ENCODE measurements around the gene DDIT3.
"Not testable (repeated sequence)": the region's sequence is repeated elsewhere in the genome, so short reads cannot be mapped to it uniquely, and the experiment has no call there.

Gene DDIT3

DNA sequence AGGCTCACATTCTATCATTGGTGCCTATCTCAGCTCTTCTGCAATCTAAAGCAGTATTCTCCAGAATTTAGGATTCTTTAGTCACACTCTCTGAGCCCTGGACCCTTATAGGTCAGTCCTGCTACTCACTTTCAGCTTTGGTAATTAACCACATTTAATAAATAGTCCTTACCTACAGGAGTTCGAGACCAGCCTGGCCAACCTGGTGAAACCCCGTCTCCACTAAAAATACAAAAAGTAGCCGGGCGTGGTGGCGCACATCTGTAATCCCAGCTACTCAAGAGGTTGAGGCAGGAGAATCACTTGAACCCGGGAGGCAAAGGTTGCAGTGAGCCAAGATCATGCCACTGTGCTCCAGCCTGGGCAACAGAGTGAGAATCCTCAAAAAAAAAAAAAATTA is 6.6 kb downstream of the DDIT3 start:
- not testable (repeated sequence) for DNase-seq (ENCODE audit: low read depth in 1 of 2, low spot score in 1 of 2)

- DNase-seq (ENCODE audit: low read depth in 1 of 2, low spot score in 1 of 2) = no peak
Measured at GRCh38 chr12:57513266-57513665, 7.0 kb downstream of the DDIT3 start.

GRCh38 chr12:57512665-57513064 is 7.6 kb downstream of the DDIT3 start:
- DNase-seq (ENCODE audit: low read depth in 1 of 2, low spot score in 1 of 2) = no peak

DNA sequence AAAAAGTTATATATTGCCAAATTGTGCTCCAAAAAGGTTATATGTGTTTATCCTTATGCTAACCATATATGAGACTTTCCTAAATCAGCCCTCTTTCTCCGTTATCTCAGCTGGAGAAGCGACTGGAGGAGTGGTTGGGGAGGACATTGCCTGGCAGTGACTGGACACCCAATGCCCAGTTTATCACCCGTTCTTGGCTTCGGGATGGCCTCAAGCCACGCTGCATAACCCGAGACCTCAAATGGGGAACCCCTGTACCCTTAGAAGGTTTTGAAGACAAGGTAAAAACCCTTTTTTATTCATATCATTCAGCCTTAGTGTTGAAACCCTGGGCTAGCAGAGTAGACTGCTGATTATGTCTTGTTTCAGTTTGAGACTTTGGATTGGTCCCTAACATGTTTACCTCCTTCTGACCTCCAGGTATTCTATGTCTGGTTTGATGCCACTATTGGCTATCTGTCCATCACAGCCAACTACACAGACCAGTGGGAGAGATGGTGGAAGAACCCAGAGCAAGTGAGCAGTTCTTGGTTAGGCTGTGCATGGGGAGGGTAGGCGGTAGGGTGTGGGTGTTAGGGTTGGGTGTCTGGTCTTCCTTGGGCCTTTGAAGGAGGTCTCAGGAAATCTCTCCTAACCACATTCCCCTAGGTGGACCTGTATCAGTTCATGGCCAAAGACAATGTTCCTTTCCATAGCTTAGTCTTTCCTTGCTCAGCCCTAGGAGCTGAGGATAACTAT is 8.6 kb downstream of the DDIT3 start:
- no peak for DNase-seq (ENCODE audit: low read depth in 1 of 2, low spot score in 1 of 2)

DNA sequence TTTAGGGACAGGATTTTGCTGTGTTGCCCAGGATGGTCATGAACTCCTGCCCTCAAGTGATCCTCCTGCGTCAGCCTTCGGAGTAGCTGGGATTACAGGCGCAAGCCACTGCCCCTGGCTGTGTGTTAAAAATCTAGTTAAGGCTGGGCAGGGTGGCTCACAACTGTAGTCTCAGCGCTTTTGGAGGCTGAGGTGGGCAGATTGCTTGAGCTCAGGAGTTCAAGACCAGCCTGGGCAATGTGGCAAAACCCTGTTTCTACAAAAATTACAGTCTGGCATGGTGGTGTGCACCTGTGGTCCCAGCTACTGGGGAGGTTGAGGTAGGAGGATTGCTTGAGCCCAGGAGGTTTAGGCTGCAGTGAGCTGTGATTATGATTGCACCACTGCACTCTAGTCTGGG is 9.2 kb downstream of the DDIT3 start:
- DNase-seq (ENCODE audit: low read depth in 1 of 2, low spot score in 1 of 2) = no peak

- not testable (repeated sequence) for DNase-seq (ENCODE audit: low read depth in 1 of 2, low spot score in 1 of 2)
Measured at GRCh38 chr12:57507796-57508195, 12.5 kb downstream of the DDIT3 start.

- DNase-seq (ENCODE audit: low read depth in 1 of 2, low spot score in 1 of 2) = not testable (repeated sequence)
Measured at GRCh38 chr12:57506541-57506940, 13.8 kb downstream of the DDIT3 start.

DNA sequence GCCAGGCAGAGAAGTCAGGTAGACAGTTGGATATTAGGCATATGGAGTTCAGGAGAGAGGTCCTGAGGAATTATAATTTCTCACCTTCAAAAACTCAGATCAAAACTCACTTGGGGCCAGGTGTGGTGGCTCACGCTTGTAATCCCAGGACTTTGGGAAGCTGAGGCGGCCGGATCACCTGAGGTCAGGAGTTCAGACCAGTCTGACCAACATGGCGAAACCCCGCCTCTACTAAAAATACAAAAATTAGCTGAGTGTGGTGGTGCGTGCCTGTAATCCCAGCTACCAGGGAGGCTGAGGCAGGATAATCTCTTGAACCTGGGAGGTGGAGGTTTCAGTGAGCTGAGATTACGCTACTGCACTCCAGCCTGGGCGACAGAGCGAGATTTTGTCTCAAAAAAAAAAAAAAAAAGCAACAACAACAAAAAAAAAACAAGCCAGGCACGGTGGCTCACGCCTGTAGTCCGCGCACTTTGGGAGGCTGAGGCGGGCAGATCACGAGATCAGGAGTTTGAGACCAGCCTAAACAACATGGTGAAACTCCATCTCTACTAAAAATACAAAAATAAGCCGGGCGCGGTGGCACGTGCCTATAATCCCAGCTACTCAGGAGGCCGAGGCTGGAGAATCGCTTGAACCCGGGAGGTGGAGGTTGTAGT is 17.9 kb downstream of the DDIT3 start:
- DNase-seq (ENCODE audit: low read depth in 1 of 2, low spot score in 1 of 2) = not testable (repeated sequence)

DNA sequence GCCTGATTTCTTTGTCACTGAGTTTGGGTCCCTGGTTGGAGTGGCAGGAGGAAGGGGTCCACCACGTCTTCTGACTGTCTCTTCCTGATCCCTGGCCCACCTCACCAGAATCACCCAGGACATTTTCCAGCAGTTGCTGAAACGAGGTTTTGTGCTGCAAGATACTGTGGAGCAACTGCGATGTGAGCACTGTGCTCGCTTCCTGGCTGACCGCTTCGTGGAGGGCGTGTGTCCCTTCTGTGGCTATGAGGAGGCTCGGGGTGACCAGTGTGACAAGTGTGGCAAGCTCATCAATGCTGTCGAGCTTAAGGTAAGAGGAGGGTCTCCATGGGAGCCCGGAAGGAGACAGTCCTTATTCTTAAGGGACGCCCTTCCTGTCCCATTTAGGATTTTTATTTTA is 20.1 kb downstream of the DDIT3 start:
- DNase-seq (ENCODE audit: low read depth in 1 of 2, low spot score in 1 of 2) = no peak

GRCh38 chr12:57498571-57498970 is 21.7 kb downstream of the DDIT3 start:
- DNase-seq (ENCODE audit: low read depth in 1 of 2, low spot score in 1 of 2) = no peak

- no peak for DNase-seq (ENCODE audit: low read depth in 1 of 2, low spot score in 1 of 2)
Measured at GRCh38 chr12:57498132-57498502, 22.2 kb downstream of the DDIT3 start.

GRCh38 chr12:57497223-57498131 is 22.8 kb downstream of the DDIT3 start:
- no peak for DNase-seq (ENCODE audit: low read depth in 1 of 2, low spot score in 1 of 2)

DNA sequence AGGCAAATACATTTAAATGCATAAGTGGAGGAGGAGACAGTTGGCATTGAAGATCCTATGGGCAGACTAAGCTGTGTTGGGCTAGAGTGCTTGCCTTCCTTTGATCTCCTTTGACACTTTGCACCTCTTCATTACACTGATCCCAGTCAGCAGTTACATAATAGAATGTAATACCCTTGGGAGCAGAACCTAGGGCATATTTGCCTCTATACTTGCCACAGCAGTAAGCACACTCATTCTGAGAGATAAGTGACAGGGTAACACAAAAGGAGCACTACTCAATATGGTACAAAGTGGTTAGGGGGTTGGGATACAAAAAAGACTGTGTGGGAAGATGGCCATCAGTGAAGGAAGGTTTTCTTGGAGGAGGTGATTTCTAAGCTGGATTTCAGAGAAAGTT is 23.5 kb downstream of the DDIT3 start:
- DNase-seq (ENCODE audit: low read depth in 1 of 2, low spot score in 1 of 2) = no peak

DNA sequence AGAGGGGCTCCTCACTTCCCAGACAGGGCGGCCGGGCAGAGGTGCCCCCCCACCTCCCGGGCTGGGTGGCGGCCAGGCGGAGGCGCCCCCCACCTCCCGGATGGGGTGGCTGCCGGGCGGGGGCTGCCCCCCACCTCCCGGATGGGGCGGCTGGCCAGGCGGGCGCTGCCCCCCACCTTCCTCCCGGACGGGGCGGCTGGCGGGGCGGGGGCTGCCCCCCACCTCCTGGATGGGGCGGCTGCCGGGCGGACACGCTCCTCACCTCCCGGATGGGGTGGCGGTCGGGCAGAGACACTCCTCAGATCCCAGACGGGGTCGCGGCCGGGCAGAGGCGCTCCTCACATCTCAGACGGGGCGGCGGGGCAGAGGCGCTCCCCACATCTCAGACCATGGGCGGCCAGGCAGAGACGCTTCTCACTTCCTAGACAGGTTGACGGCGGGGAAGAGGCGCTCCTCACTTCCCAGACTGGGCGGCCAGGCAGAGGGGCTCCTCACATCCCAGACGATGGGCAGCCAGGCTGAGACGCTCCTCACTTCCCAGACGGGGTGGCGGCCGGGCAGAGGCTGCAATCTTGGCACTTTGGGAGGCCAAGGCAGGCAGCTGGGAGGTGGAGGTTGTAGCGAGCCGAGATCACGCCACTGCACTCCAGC is 25.1 kb downstream of the DDIT3 start:
- DNase-seq (ENCODE audit: low read depth in 1 of 2, low spot score in 1 of 2) = not testable (repeated sequence)

DNA sequence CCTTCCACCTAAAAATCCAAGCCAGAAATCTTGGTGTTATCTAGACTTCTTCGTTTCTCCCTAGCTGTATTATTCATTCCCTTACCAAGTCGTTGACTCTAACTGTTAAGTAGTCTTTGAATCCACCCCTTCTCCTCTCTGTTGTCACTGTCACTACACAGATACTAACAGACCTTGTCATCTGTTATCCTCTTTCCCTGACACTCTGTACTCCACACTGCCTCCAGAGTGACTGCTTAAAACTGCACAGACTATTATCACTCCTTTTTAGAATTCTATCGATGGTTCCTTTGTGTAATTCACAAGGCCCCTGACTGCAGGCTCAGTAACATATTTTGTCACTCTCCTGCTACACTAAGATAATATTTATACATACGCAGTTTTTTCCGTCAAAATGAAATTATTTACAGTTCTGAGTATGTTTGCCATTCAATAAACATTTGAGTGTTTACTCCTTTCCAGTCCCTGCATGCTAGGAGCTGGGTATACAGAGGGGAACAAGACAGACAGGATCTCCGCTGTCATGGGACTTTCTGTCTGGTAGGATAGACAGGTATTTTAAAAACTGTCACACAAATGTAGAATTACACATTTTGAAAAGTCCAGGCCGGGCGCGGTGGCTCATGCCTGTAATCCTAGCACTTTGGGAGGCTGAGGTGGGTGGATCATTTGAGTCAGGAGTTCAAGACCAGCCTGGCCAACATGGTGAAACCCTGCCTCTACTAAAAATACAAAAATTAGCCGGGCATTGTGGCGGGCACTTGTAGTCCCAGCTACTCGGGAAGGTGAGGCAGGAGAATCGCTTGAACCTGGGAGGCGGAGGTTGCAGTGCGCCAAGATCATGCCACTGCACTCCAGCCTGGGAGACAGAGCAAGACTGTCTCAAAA is 28.7 kb downstream of the DDIT3 start:
- DNase-seq (ENCODE audit: low read depth in 1 of 2, low spot score in 1 of 2) = no peak

DNA sequence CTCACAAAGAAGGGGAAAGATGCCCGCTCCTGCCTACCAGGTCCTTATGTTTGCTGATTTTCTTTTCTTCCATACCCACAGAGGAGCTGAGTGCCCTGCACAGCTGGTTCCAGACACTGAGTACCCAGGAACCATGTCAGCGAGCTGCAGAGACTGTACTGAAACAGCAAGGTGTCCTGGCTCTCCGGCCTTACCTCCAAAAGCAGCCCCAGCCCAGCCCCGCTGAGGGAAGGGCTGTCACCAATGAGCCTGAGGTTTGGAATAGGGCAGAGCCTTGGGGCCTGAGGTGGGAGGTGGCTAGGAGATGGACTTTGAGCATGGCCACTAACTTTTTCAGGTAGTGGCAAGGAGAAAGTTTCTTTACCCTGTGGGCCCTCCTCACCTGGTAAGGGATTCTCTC is 30.2 kb downstream of the DDIT3 start:
- DNase-seq (ENCODE audit: low read depth in 1 of 2, low spot score in 1 of 2) = no peak

DNA sequence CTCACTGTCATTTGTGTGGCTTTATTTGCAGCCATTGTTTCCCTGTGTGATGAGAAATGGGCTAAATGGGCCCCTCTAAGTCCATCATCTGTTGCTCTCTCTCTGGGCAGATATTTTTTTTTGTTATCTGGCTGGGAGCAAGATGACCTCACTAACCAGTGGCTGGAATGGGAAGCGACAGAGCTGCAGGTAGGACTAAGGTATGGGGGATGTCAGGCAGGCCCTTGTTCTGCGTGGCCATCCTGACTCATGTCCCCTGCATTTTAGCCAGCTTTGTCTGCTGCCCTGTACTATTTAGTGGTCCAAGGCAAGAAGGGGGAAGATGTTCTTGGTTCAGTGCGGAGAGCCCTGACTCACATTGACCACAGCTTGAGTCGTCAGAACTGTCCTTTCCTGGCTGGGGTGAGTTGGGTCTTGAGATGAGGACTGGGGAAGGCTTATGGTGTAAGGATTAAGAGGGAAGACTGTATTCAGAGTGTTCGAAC is 31.1 kb downstream of the DDIT3 start:
- no peak for DNase-seq (ENCODE audit: low read depth in 1 of 2, low spot score in 1 of 2)

GRCh38 chr12:57488402-57489156 is 31.7 kb downstream of the DDIT3 start:
- no peak for DNase-seq (ENCODE audit: low read depth in 1 of 2, low spot score in 1 of 2)

DNA sequence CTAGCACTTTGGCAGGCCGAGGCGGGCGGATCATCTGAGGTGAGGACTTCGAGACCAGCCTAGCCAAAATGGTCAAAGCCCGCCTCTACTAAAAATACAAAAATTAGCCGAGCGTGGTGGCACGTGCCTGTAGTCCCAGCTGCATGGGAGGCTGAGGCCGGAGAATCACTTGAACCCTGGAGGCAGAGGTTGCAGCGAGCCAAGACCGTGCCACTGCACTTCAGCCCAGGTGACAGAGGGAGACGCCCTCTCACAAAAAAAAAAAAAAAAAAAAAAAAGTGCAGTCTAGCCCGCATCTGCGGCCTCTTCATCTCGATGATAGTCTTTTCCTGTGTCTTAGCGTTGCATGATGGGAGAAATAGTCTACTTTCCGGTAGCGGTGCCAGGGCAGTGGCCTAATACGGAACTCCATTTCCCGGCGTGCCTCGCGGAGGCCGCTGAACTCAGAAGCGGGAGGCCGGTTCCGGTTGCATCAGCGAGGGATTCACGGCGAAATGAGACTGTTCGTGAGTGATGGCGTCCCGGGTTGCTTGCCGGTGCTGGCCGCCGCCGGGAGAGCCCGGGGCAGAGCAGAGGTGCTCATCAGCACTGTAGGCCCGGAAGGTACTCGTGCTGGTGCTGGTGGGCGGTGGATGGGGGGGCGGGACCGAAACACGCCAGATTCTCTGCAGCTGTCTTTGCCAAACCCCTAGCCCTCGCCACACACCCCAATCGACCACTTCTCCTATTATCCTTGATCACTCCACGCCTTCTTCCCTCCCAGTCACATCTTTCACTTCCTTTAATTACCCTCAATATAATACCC is 32.5 kb downstream of the DDIT3 start, which contains the start of gene MARS1:
TSS of gene MARS1 (plus strand) at position 472 of the 805 bp plus-strand sequence. CDS start at position 495, 23 bp downstream.
- DNase-seq (ENCODE audit: low read depth in 1 of 2, low spot score in 1 of 2) = peak; percentile 80 to 83
